GM23338 (cell line): ENCODE data around the gene CADPS. TPM values are rescaled to one million over a fixed set of nuclear protein-coding genes. Genes with fewer than 3 reads are reported as not detected.

ENCODE experiments used
- ATAC-seq: fragments of 200-7000 bp; cut with Tn5 transposase; 3 replicates; pipeline ENCODE4 v1.9.1; 2020
- DNase-seq: peaks from one replicate; pipeline ENCODE4 v3.0.0-alpha.2; 2015; ENCODE audit warnings: low spot score
- H2AFZ ChIP-seq: fragments of 200-600 bp; sonication (generic); 2 replicates; pipeline ENCODE4 v1.8.0; 2016; ENCODE audit warnings: antibody characterized with exemption, mild to moderate bottlenecking, moderate library complexity
- H3F3A ChIP-seq: fragments of 200-600 bp; sonication (generic); replicated peaks from 2 replicates; pipeline ENCODE4 v1.8.0; 2017; ENCODE audit warnings: antibody characterized with exemption, mixed run types, low read depth
- H3K27ac ChIP-seq: fragments of 200-600 bp; sonication (generic); 2 replicates; pipeline ENCODE4 v1.6.1; 2016; ENCODE audit warnings: low read depth
- H3K27me3 ChIP-seq: fragments of 200-600 bp; sonication (generic); 2 replicates; pipeline ENCODE4 v1.8.0; 2016; ENCODE audit warnings: mild to moderate bottlenecking, mixed run types, moderate library complexity; ENCODE audit not compliant: insufficient read depth
- H3K36me3 ChIP-seq: fragments of 200-600 bp; sonication (generic); 2 replicates; pipeline ENCODE4 v1.8.0; 2016; ENCODE audit warnings: mild to moderate bottlenecking; ENCODE audit not compliant: insufficient read depth
- H3K4me1 ChIP-seq: fragments of 200-600 bp; sonication (generic); 2 replicates; pipeline ENCODE4 v1.8.0; 2016; ENCODE audit warnings: mild to moderate bottlenecking, moderate library complexity; ENCODE audit not compliant: insufficient read depth
- H3K4me2 ChIP-seq: fragments of 200-600 bp; sonication (generic); 2 replicates; pipeline ENCODE4 v1.7.1; 2017; ENCODE audit warnings: mixed run types
- H3K4me3 ChIP-seq: fragments of 200-600 bp; sonication (generic); 2 replicates; pipeline ENCODE4 v1.6.1; 2016; ENCODE audit warnings: mixed run types
- H3K79me2 ChIP-seq: fragments of 200-600 bp; sonication (generic); replicated peaks from 2 replicates; pipeline ENCODE4 v1.8.0; 2017; ENCODE audit warnings: mild to moderate bottlenecking; ENCODE audit not compliant: insufficient read depth
- H3K9me2 ChIP-seq: fragments of 200-600 bp; sonication (generic); 2 replicates; pipeline ENCODE4 v1.8.0; 2017; ENCODE audit not compliant: insufficient read depth
- H4K20me1 ChIP-seq: fragments of 200-600 bp; sonication (generic); replicated peaks from 2 replicates; pipeline ENCODE4 v1.8.0; 2017; ENCODE audit warnings: mild to moderate bottlenecking; ENCODE audit not compliant: insufficient read depth
- H3K27ac Mint-ChIP-seq: 2 replicates; pipeline ENCODE4 v1.8.0; 2020; ENCODE audit warnings: inconsistent platforms, mild to moderate bottlenecking, moderate library complexity, mixed read lengths
- H3K27me3 Mint-ChIP-seq: 3 replicates; pipeline ENCODE4 v1.8.0; 2022; ENCODE audit warnings: low read depth, mild to moderate bottlenecking, moderate library complexity, mixed read lengths, inconsistent platforms; ENCODE audit not compliant: insufficient read depth, poor library complexity
- H3K36me3 Mint-ChIP-seq: 3 replicates; pipeline ENCODE4 v1.8.0; 2021; ENCODE audit warnings: low read depth, mild to moderate bottlenecking, inconsistent platforms, moderate library complexity, mixed read lengths
- H3K4me1 Mint-ChIP-seq: 3 replicates; pipeline ENCODE4 v1.8.0; 2020; ENCODE audit warnings: mild to moderate bottlenecking, inconsistent platforms, mixed read lengths
- H3K4me3 Mint-ChIP-seq: 3 replicates; pipeline ENCODE4 v1.8.0; 2021; ENCODE audit warnings: moderate library complexity, mild to moderate bottlenecking, inconsistent platforms, mixed read lengths
- H3K9me3 Mint-ChIP-seq: 3 replicates; pipeline ENCODE4 v1.8.0; 2020; ENCODE audit warnings: moderate library complexity, mild to moderate bottlenecking, inconsistent platforms, mixed read lengths
- CREB1 ChIP-seq: fragments of 250-450 bp; sonication (Bioruptor Pico); IDR thresholded peaks from 2 replicates; pipeline ENCODE4 v1.5.0; 2020; ENCODE audit warnings: low read depth, mild to moderate bottlenecking, moderate library complexity
- POLR2AphosphoS5 ChIP-seq: IDR thresholded peaks from 2 replicates; pipeline ENCODE4 v1.6.1; 2016; ENCODE audit warnings: antibody characterized with exemption, low read depth
- STAT1 ChIP-seq: IDR thresholded peaks from one replicate; pipeline ENCODE4 v1.6.1; 2016; ENCODE audit warnings: antibody characterized with exemption; ENCODE audit not compliant: unreplicated experiment
- ZNF331 ChIP-seq: fragments of 250-450 bp; sonication (Bioruptor Pico); IDR thresholded peaks from 2 replicates; pipeline ENCODE4 v1.5.0; 2020; ENCODE audit warnings: low read depth, mild to moderate bottlenecking, moderate library complexity
- polyA plus RNA-seq: library from polyadenylated mRNA; unstranded; fragments of >200 nt; fragmentation: Nextera tagmentation; extraction: Ambion mirVana; gene quantifications from 2 replicates; pipeline ENCODE4 v1.2.1, GENCODE V29; 2016
- total RNA-seq: library from RNA; depleted of rRNA; stranded (reverse); fragments of >200 nt; shearing (Covaris generic); gene quantifications from 2 replicates; pipeline ENCODE4 v1.2.3, GENCODE V29; 2014
- TF ChIP-seq, protein P1 (sequence below), 2 experiments: fragments of 200-600 bp in 1 of 2; sonication (generic) in 1 of 2; conservative IDR thresholded peaks; 2 replicates each; pipeline versions ENCODE4 v1.5.1 to v1.6.1; 2016 to 2017; ENCODE audit warnings: antibody characterized with exemption in 2 of 2, low read depth in 2 of 2, mild to moderate bottlenecking in 2 of 2, moderate library complexity in 1 of 2
- TF ChIP-seq, protein P2 (sequence below): fragments of 250-450 bp; sonication (Bioruptor Pico); IDR thresholded peaks from 2 replicates; pipeline ENCODE4 v1.5.0; 2020; ENCODE audit warnings: mild to moderate bottlenecking, moderate library complexity

The CADPS gene
- total and polyA plus RNA-seq, 2 experiments from 2014 or later = 14.7 to 22.0 TPM

DNA sequence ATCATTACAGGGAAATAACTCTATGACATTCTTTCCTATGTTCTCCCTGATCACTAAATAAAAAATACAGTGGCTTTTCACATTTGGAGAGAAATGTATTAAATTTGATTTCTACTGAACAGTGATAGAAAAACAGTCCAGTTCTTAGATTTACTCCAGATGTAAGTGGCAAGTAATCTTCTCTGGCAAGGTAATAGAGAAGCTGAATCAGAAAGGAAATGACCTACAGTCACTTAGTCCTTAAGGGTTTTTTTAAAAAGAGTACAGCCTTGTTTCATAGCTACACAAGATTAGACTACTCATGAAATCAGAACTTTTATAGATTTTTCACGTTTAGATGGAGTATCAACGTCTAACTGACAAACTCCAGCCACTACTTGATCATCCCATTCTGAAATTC is 236.9 kb downstream of the CADPS start:
- Histone ChIP-seq H3K4me3 (no peak overlapping the region), H3K27me3 (no peaks in the 10 kb centered on the region), H3K27ac (no peak overlapping the region), H3K4me1 (peaks cover 9% of the 10 kb centered on the region; the same call in 1 of the 2 replicates), H3K4me2 (no peak overlapping the region), H3K9me2 (peaks cover 5% of the 10 kb centered on the region; the same call in 1 of the 2 replicates), H2AFZ (no peak overlapping the region), H3F3A (no peaks in the 10 kb centered on the region), H3K79me2 (no peaks in the 10 kb centered on the region), H4K20me1 (no peaks in the 10 kb centered on the region), H3K36me3 (no peaks in the 10 kb centered on the region)
- Mint-ChIP-seq H3K27me3 (no peaks in the 10 kb centered on the region), H3K27ac (no peak overlapping the region), H3K4me3 (no peak overlapping the region), H3K36me3 (no peaks in the 10 kb centered on the region), H3K9me3 (no peaks in the 10 kb centered on the region), H3K4me1 (peaks cover 2% of the 10 kb centered on the region; the same call in 1 of the 3 replicates)
- no peak for TF ChIP-seq STAT1
- no peak for TF ChIP-seq ZNF331 (CRISPR knock-in tag)
- TF ChIP-seq, protein P1, sequence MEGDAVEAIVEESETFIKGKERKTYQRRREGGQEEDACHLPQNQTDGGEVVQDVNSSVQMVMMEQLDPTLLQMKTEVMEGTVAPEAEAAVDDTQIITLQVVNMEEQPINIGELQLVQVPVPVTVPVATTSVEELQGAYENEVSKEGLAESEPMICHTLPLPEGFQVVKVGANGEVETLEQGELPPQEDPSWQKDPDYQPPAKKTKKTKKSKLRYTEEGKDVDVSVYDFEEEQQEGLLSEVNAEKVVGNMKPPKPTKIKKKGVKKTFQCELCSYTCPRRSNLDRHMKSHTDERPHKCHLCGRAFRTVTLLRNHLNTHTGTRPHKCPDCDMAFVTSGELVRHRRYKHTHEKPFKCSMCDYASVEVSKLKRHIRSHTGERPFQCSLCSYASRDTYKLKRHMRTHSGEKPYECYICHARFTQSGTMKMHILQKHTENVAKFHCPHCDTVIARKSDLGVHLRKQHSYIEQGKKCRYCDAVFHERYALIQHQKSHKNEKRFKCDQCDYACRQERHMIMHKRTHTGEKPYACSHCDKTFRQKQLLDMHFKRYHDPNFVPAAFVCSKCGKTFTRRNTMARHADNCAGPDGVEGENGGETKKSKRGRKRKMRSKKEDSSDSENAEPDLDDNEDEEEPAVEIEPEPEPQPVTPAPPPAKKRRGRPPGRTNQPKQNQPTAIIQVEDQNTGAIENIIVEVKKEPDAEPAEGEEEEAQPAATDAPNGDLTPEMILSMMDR (conservative IDR thresholded peaks at IDR 0.05; ENCODE audit: low read depth in 2 of 2) = no peak
- DNase-seq (no peak), ATAC-seq (no peak)

GRCh38 chr3:62636235-62636826 is 238.9 kb downstream of the CADPS start:
- Histone ChIP-seq H3K27ac (no peak overlapping the region), H3K36me3 (no peaks in the 10 kb centered on the region), H3K4me1 (peaks cover 9% of the 10 kb centered on the region; the same call in 1 of the 2 replicates), H3K27me3 (no peaks in the 10 kb centered on the region), H3K4me2 (no peak overlapping the region), H3F3A (no peaks in the 10 kb centered on the region), H3K9me2 (peaks cover 5% of the 10 kb centered on the region; the same call in 1 of the 2 replicates), H4K20me1 (no peaks in the 10 kb centered on the region), H3K4me3 (no peak overlapping the region), H2AFZ (no peak overlapping the region), H3K79me2 (no peaks in the 10 kb centered on the region)
- Mint-ChIP-seq H3K36me3 (no peaks in the 10 kb centered on the region), H3K4me1 (peaks cover under 1% of the 10 kb centered on the region; the same call in 1 of the 3 replicates), H3K27me3 (no peaks in the 10 kb centered on the region), H3K27ac (no peak overlapping the region), H3K4me3 (no peak overlapping the region), H3K9me3 (no peaks in the 10 kb centered on the region)
- ATAC-seq = no peak
- no peak for DNase-seq
- no peak for TF ChIP-seq STAT1
- TF ChIP-seq, protein P1 (conservative IDR thresholded peaks at IDR 0.05; ENCODE audit: low read depth in 2 of 2) = no peak
- no peak for TF ChIP-seq CREB1 (CRISPR knock-in tag)
- no peak for TF ChIP-seq POLR2AphosphoS5
- TF ChIP-seq, protein P2, sequence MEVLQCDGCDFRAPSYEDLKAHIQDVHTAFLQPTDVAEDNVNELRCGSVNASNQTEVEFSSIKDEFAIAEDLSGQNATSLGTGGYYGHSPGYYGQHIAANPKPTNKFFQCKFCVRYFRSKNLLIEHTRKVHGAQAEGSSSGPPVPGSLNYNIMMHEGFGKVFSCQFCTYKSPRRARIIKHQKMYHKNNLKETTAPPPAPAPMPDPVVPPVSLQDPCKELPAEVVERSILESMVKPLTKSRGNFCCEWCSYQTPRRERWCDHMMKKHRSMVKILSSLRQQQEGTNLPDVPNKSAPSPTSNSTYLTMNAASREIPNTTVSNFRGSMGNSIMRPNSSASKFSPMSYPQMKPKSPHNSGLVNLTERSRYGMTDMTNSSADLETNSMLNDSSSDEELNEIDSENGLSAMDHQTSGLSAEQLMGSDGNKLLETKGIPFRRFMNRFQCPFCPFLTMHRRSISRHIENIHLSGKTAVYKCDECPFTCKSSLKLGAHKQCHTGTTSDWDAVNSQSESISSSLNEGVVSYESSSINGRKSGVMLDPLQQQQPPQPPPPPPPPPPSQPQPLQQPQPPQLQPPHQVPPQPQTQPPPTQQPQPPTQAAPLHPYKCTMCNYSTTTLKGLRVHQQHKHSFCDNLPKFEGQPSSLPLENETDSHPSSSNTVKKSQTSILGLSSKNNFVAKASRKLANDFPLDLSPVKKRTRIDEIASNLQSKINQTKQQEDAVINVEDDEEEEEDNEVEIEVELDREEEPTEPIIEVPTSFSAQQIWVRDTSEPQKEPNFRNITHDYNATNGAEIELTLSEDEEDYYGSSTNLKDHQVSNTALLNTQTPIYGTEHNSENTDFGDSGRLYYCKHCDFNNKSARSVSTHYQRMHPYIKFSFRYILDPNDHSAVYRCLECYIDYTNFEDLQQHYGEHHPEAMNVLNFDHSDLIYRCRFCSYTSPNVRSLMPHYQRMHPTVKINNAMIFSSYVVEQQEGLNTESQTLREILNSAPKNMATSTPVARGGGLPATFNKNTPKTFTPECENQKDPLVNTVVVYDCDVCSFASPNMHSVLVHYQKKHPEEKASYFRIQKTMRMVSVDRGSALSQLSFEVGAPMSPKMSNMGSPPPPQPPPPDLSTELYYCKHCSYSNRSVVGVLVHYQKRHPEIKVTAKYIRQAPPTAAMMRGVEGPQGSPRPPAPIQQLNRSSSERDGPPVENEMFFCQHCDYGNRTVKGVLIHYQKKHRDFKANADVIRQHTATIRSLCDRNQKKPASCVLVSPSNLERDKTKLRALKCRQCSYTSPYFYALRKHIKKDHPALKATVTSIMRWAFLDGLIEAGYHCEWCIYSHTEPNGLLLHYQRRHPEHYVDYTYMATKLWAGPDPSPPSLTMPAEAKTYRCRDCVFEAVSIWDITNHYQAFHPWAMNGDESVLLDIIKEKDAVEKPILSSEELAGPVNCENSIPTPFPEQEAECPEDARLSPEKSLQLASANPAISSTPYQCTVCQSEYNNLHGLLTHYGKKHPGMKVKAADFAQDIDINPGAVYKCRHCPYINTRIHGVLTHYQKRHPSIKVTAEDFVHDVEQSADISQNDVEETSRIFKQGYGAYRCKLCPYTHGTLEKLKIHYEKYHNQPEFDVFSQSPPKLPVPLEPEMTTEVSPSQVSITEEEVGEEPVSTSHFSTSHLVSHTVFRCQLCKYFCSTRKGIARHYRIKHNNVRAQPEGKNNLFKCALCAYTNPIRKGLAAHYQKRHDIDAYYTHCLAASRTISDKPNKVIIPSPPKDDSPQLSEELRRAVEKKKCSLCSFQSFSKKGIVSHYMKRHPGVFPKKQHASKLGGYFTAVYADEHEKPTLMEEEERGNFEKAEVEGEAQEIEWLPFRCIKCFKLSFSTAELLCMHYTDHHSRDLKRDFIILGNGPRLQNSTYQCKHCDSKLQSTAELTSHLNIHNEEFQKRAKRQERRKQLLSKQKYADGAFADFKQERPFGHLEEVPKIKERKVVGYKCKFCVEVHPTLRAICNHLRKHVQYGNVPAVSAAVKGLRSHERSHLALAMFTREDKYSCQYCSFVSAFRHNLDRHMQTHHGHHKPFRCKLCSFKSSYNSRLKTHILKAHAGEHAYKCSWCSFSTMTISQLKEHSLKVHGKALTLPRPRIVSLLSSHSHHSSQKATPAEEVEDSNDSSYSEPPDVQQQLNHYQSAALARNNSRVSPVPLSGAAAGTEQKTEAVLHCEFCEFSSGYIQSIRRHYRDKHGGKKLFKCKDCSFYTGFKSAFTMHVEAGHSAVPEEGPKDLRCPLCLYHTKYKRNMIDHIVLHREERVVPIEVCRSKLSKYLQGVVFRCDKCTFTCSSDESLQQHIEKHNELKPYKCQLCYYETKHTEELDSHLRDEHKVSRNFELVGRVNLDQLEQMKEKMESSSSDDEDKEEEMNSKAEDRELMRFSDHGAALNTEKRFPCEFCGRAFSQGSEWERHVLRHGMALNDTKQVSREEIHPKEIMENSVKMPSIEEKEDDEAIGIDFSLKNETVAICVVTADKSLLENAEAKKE = no peak
